ENCODE data around the gene CBR3.
"Not testable (repeated sequence)": the region's sequence is repeated elsewhere in the genome, so short reads cannot be mapped to it uniquely, and the experiment has no call there.

Gene CBR3

DNA sequence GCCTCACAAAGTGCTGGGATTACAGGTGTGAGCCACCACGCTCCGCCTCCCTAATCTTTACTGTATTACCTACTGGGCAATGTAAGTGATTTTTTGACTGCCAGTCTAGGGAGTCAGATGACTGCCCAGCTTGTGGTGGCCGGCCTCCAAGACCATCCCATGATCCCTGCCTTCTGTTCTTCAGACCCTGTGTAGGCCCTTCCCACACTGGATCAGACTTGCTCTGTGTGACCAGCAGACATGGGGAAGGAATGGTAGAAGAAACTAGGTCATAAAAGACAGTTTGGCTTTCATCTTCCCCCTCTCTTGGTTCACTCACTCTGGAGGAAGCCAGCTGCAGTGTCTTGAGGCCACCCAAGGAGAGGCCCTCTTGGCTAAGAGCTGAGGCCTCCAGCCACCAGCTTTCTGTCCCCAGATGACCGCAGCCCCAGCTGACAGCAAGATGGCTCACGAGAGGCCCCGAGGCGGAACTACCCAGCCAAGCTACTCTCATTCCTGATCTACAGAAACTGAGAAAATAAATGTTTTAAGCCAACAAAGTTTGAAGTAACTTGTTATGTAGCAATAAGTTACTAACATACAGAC lies 14.5 kb upstream of the CBR3 start:
- no peak for DNase-seq

DNA sequence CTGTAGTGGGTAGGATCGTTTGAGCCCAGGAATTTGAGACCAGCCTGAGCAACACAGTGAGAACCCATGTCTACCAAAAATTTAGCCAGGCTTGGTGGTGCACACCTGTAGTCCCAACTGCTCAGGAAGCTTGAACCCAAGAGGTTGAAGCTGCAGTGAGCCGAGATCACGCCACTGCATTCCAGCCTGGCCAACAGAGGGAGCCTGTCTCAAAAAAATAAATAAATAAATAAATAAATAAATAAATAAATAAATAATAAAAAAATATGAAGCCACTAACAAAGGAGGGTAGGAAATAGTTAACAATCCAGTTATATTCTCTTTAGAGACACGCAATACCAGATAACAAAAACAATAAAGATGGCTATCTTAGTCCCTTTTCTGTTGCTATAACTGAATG lies 11.9 kb upstream of the CBR3 start:
- DNase-seq, result no peak

GRCh38 chr21:36124395-36124794 lies 10.5 kb upstream of the CBR3 start:
- no peak for DNase-seq

- DNase-seq, result peak; percentile 41
Observed at GRCh38 chr21:36125512-36126207, 9.2 kb upstream of the CBR3 start.

- DNase-seq, result no peak
Observed at GRCh38 chr21:36126208-36126565, 8.7 kb upstream of the CBR3 start.

- DNase-seq, result no peak
Observed at GRCh38 chr21:36126621-36127110, 8.2 kb upstream of the CBR3 start.

DNA sequence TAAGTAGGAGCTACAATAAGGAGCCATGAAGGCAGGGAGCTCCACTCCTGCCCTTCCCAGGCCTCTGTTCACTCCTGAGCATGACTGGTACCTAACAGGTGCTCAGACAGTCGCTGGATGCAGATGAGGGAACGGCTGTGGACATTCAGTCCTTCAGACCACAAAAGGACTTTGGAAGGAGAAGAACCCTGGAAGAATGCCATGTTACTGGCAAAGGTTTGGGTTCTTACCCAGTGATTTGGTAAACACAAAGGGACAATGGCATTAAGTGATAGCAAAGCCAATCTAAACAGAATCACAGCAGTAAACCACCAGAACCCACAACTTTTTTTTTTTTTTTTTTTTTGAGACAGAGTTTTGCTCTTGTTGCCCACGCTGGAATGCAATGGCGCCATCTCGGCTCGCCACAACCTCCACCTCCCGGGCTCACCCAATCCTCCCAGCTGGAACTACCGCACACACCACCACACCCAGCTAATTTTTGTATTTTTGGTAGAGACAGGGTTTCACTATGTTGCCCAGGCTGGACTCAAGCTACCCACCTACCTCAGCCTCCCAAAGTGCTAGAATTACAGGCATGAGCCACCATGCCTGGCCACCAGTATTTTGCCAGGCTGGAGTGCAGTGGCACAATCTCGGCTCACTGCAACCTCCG lies 7.5 kb upstream of the CBR3 start:
- DNase-seq, result no peak

DNA sequence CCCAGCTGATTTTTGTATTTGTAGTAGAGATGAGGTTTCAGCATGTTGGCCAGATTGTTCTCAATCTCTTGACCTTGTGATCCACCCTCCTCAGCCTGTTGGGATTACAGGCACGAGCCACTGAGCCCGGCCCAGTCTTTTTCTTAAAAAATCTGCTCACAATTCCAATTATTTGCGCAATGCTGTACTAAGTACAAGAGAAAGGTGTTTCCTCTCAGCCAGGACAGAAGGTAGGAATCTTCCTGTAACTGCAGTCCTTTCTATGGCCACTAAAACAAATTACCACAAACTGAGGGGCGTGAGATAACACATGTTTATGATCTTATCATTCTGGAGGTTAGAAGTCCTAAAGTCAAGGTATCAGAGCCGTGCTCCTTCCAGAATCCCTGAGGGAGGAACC lies 6.9 kb upstream of the CBR3 start:
- DNase-seq, result no peak

GRCh38 chr21:36129219-36129618 lies 5.7 kb upstream of the CBR3 start:
- no peak for DNase-seq

DNA sequence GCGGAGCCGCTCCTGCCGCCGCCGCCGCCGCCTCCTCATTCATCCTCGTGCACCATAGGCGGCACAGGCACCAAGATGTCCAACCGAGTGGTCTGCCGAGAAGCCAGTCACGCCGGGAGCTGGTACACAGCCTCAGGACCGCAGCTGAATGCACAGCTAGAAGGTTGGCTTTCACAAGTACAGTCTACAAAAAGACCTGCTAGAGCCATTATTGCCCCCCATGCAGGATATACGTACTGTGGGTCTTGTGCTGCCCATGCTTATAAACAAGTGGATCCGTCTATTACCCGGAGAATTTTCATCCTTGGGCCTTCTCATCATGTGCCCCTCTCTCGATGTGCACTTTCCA lies 4.5 kb upstream of the CBR3 start:
- DNase-seq, result not testable (repeated sequence)

GRCh38 chr21:36130839-36131238 lies 4.0 kb upstream of the CBR3 start:
- not testable (repeated sequence) for DNase-seq

DNA sequence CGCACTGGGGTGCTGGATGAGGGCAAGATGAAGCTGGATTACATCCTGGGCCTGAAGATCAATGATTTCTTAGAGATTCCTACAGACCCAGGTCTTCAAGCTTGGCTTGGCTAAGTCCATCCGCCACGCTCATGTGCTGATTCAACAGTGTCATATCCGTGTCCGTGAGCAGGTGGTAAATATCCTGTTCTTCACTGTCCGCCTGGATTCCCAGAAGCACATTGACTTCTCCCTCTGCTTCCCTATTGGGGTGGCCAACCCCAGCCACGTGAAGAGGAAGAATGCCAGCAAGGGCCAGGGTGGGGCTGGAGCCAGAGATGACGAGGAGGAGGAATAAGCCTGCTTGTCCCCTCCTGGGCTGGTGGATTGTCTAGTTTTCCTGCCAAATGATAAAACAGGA lies 2.2 kb upstream of the CBR3 start:
- no peak for DNase-seq

DNA sequence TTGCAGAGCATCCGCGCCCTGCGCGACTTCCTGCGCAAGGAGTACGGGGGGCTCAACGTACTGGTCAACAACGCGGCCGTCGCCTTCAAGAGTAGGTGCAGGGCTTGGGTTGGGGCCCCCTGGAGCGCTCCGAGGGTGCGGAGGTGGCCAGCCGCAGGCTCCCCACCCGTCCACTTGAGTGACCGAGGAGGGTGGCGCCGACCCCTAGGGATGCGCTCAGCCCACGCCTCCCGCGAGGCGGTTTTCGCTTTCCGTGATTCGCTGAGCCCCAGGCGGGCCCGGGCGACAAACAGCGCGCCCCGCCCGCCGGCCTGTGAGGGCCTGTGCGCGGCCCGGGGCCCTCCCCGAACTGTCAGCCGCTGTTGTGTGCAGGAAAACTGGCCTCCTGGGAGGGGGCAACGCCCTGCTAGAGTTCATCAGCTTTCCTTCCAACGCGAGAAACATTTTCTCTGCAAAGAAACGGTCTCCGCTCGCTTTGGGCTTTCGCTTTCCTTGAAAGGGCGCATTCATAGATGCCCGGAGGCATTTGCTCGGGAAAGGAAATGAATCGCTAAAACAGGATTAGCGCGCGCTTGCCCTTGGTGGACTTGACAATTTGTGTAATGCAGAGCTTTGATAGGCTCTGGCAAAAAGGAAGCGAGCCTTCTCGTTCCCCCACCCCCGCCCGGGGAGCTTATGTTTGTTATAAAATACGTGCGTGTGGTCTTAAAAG lies 668 bp downstream of the CBR3 start:
- peak; percentile 51 for DNase-seq

- not testable (repeated sequence) for DNase-seq
Observed at GRCh38 chr21:36139791-36140190, 4.9 kb downstream of the CBR3 start.

- DNase-seq, result peak; percentile 91
Observed at GRCh38 chr21:36141513-36141925, 6.6 kb downstream of the CBR3 start.

GRCh38 chr21:36144233-36144632 lies 9.4 kb downstream of the CBR3 start:
- DNase-seq, result not testable (repeated sequence)

DNA sequence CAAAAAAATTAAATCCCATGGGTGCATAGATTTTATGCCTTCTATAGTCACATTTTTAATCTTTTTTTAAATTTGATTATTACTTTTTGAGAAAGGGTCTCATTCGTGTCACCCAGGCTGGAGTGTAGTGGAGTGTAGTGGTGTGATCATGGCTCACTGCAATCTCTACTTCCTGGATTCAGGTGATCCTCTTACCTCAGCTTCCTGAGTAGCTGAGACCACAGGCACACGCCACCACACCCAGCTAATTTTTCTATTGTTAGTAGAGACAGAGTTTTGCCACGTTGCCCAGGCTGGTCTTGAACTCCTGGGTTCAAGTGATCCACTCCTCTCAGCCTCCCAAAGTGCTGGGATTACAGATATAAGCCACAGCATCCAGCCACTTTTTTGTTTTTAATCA lies 10.4 kb downstream of the CBR3 start:
- DNase-seq, result peak; percentile 55

DNA sequence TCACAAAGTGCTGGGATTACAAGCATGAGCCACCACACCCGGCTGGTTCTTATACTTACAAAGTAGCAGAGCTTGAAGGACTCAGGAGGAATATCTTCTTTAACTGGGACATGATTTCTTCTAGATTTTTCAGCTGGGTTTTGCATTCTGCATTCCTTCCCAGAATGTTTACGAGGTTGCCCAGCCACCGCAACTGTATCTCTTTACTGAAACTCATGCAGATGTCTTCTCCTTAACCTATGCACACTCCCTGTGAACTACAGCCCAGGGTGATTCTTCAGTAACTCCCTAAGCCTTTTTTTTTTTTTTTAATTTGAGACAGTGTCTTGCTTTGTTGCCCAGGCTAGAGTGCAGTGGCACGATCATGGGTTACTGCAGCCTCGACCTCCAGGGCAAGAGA lies 13.0 kb downstream of the CBR3 start:
- DNase-seq, result no peak

- no peak for DNase-seq
Observed at GRCh38 chr21:36148886-36149285, 14.0 kb downstream of the CBR3 start.

DNA sequence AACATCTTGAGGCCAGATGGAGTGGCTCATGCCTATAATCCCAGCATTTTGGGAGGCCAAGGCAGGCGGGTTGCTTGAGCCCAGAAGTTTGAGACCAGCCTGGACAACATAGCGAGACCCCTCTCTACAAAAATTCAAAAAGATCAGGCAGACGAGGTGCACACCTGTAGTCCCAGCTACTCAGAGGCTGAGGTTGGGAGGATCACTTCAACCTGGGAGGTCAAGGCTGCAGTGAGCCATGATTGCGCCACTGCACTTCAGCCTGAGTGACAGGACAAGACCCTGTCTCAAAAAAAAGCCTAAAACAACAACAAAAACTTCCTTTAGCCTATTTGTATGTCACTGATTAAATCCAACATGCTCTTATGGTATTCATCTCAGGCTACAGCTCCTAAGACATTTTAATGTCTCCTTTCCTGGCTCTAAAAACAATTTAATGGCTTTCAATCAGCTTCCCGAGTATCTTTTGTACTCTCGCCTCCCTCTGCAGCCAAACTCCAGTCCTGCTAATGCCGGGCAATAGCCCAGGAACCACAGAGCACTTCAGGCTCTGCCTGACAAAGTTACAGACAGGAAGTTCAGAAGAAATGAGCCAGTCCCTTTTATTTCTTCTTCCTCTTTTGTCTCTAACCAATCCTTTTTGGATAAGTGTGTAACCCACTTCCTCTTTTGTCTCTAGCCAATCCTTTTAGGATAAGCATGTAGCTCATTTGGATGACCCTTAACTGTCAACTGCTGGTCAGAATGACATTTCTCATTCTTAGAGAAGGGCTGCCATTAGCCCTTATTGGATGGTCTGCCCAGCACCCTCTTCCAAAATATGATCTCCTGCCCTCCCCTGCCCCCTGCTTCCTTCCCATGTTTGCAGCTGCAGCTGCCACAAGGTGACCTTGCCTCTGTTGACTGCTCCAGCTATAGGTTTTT lies 15.2 kb downstream of the CBR3 start:
- no peak for DNase-seq

DNA sequence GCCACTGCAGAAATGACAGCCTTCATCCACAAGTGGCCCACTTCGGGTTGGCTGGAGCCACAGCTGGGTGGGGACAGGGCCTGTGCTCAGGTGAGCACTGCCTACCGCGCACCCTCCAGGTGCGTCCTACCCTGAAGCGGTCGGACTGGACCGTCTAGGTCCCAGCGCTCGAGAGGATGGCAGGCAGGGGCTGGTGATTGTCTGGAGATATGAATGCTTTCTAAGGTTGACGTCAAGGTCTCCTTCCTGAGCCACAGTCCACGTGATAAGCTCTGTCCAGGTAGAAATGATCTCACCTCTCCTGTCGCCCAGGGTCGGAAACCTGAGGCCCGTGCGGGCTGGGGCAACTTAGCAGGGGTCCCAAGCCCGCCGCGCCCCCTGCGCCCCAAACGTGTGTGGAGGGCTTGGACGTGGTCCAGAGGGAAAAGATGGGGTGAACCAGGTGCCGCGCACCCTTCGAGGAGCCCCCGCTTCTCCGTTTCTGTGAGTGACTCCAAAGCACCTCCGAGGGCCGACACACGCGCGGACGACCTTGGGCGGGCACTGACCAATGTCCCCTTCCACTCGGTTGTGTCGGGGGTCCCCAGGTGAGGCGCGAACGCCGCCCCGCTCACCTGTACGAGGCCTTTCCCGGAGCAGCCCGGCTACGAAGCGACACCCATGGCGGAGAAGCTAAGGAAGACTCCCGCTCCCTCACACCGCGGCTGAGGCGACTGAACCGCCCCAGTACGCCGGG lies 20.9 kb downstream of the CBR3 start:
- DNase-seq, result no peak

DNA sequence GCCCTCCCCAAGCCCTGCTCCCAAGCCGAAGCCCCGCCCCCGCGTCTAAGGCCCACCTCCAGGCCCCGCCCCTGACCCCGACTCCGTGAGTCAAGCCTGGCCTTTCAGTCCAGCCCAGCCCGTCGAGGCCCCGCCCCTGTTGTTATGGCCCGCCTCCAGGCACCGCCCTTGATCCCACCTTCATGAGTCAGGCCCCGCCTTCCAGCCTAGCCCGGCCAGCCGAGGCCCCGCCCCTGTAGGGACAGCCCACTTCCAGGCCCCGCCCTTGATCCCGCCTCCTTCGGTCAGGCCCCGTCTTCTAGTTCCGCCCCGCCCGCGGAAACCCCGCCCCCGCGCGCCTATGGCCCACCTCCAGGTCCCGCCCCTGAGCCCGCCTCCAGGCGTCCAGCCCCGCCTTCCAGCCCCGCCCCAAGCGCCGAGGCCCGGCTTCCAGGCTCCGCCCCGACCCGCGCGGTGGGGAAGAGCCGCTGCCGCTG lies 21.5 kb downstream of the CBR3 start:
- DNase-seq, result peak; percentile 100

Data from central memory CD4-positive, alpha-beta T cell (primary cell).